K562 (cell line): ENCODE results near the gene RSAD1. TPM values are rescaled to one million over a fixed set of nuclear protein-coding genes. Genes with fewer than 3 reads are reported as not detected.

ENCODE experiments used
- ATAC-seq: fragments of 200-7000 bp; cut with Tn5 transposase; 3 replicates; pipeline ENCODE4 v1.9.1; 2020; ENCODE audit warnings: moderate library complexity
- BruUV-seq: library from RNA; stranded (reverse); fragments of 400-500 nt; replicated peaks from 2 replicates; lab custom pipeline; 2021; lab: Mats Ljungman, UMichigan
- CTCF ChIA-PET: fragments of 300-600 bp; formaldehyde crosslinking; extraction: SDS; loops from one replicate; lab custom pipeline; 2021; ENCODE audit warnings: low intra/inter-chr PET ratio; lab: Yijun Ruan, JAX
- POLR2A ChIA-PET: fragments of 300-600, 350-650 bp; sonication (Branson Sonifier 250); formaldehyde crosslinking; extraction: SDS; loops from one replicate; lab custom pipeline; 2021; ENCODE audit warnings: antibody characterized with exemption, inconsistent platforms; lab: Yijun Ruan, JAX
- DNase-seq, 4 experiments: peaks; one replicate each; pipeline versions ENCODE4 v3.0.0 to v3.0.0-alpha.2; 2011 to 2018; ENCODE audit warnings: low spot score in 3 of 4, mixed read lengths in 3 of 4; ENCODE audit errors: extremely low read depth in 1 of 4
- FAIRE-seq: peaks from 2 replicates; lab custom pipeline; 2011; peaks lifted over from hg19 to GRCh38; lab: Jason Lieb, UNC
- H2AFZ ChIP-seq: 2 replicates; pipeline ENCODE4 v1.6.0; 2011; ENCODE audit warnings: low read depth, low read length, control low read depth, inconsistent platforms
- H3K27ac ChIP-seq: fragments of 200-600 bp; 3 replicates; pipeline ENCODE4 v1.8.0; 2011; ENCODE audit warnings: low read depth, mild to moderate bottlenecking, control low read depth, inconsistent platforms, low read length, moderate library complexity, mixed read lengths; ENCODE audit errors: extremely low read depth
- H3K27me3 ChIP-seq, 2 experiments: fragments of 300-600 bp in 1 of 2; 2 replicates in 1 of 2; 3 replicates in 1 of 2; pipeline versions ENCODE4 v1.6.0 to v1.8.0; 2011; ENCODE audit warnings: inconsistent platforms in 2 of 2, low read length in 2 of 2, mild to moderate bottlenecking in 1 of 2, mixed read lengths in 1 of 2, moderate library complexity in 1 of 2; ENCODE audit not compliant: control insufficient read depth in 2 of 2, insufficient read depth in 2 of 2
- H3K36me3 ChIP-seq: fragments of 300-600 bp; 3 replicates; pipeline ENCODE4 v1.8.0; 2011; ENCODE audit warnings: mild to moderate bottlenecking, low read length, inconsistent platforms; ENCODE audit not compliant: control insufficient read depth, insufficient read depth
- H3K4me1 ChIP-seq, 2 experiments: fragments of 200-600 bp in 1 of 2; replicated peaks in 1 of 2; 2 replicates in 1 of 2; 3 replicates in 1 of 2; pipeline versions ENCODE4 v1.5.1 to v1.8.0; 2011; ENCODE audit warnings: inconsistent platforms in 2 of 2, low read length in 2 of 2, mild to moderate bottlenecking in 1 of 2, mixed read lengths in 1 of 2, moderate library complexity in 1 of 2; ENCODE audit not compliant: control insufficient read depth in 2 of 2, insufficient read depth in 2 of 2
- H3K4me2 ChIP-seq: 2 replicates; pipeline ENCODE4 v1.6.1; 2011; ENCODE audit warnings: low read length, control low read depth, inconsistent platforms, mixed read lengths; ENCODE audit not compliant: insufficient read depth
- H3K4me3 ChIP-seq: fragments of 200-600 bp; sonication (generic), shearing (Covaris generic); 2 replicates; pipeline ENCODE4 v1.5.1; 2016; ENCODE audit warnings: control low read depth, inconsistent platforms
- H3K79me2 ChIP-seq: fragments of 200-600 bp; 3 replicates; pipeline ENCODE4 v1.8.0; 2011; ENCODE audit warnings: low read length, inconsistent platforms; ENCODE audit not compliant: control insufficient read depth, insufficient read depth
- H3K9ac ChIP-seq, 2 experiments: 2 replicates each; pipeline versions ENCODE4 v1.6.0 to v1.6.1; 2011; ENCODE audit warnings: low read depth in 2 of 2, low read length in 2 of 2, control low read depth in 1 of 2, inconsistent platforms in 1 of 2, mild to moderate bottlenecking in 1 of 2, mixed read lengths in 1 of 2; ENCODE audit not compliant: insufficient read depth in 1 of 2
- H3K9me1 ChIP-seq: one replicate; pipeline ENCODE4 v1.6.0; 2011; ENCODE audit warnings: inconsistent platforms, mild to moderate bottlenecking, low read length, moderate library complexity; ENCODE audit not compliant: control insufficient read depth, insufficient read depth
- H3K9me3 ChIP-seq: replicated peaks from 2 replicates; pipeline ENCODE4 v1.5.1; 2011; ENCODE audit warnings: low read depth, low read length, inconsistent platforms; ENCODE audit not compliant: control insufficient read depth, insufficient read depth
- H4K20me1 ChIP-seq: replicated peaks from 2 replicates; pipeline ENCODE4 v1.6.1; 2011; ENCODE audit warnings: low read length, inconsistent platforms, mixed read lengths; ENCODE audit not compliant: control insufficient read depth, insufficient read depth
- ATF7 ChIP-seq: fragments of 450-650 bp; IDR thresholded peaks from 2 replicates; pipeline ENCODE4 v1.7.1; 2014; ENCODE audit warnings: mild to moderate bottlenecking, moderate library complexity
- CHD1 ChIP-seq: fragments of 200-600 bp; sonication (generic); IDR thresholded peaks from one replicate; pipeline ENCODE4 v1.6.1; 2012; ENCODE audit warnings: mild to moderate bottlenecking, moderate library complexity, low read length, inconsistent platforms
- DLX4 ChIP-seq: fragments of 250-450 bp; sonication (Bioruptor Pico); IDR thresholded peaks from 2 replicates; pipeline ENCODE4 v1.6.1; 2021; ENCODE audit warnings: mild to moderate bottlenecking
- E2F3 ChIP-seq: fragments of 250-450 bp; sonication (Bioruptor Pico); IDR thresholded peaks from 2 replicates; pipeline ENCODE4 v1.4.0; 2020; ENCODE audit warnings: mild to moderate bottlenecking
- ELF2 ChIP-seq: fragments of 250-450 bp; sonication (Bioruptor Pico); IDR thresholded peaks from 2 replicates; pipeline ENCODE4 v1.5.0; 2021; ENCODE audit warnings: mild to moderate bottlenecking
- EWSR1 ChIP-seq: fragments of 450-650 bp; IDR thresholded peaks from 2 replicates; pipeline ENCODE4 v1.6.1; 2018; ENCODE audit warnings: borderline replicate concordance, mild to moderate bottlenecking, low read depth, moderate library complexity; ENCODE audit not compliant: partially characterized antibody
- GABPB1 ChIP-seq: sonication (generic); formaldehyde crosslinking; IDR thresholded peaks from 2 replicates; pipeline ENCODE4 v1.8.0; 2022; ENCODE audit warnings: mild to moderate bottlenecking, missing genetic modification reagents
- GTF3C2 ChIP-seq: IDR thresholded peaks from 3 replicates; pipeline ENCODE4 v1.6.1; 2011; ENCODE audit warnings: borderline replicate concordance, mild to moderate bottlenecking, moderate library complexity; ENCODE audit not compliant: insufficient read length; ENCODE audit errors: extremely low read depth
- HNRNPUL1 ChIP-seq: fragments of 200-400 bp; formaldehyde crosslinking; IDR thresholded peaks from 2 replicates; pipeline ENCODE4 v1.6.1; 2017; ENCODE audit warnings: low read length
- JUN ChIP-seq, 2 experiments: sonication (generic) in 1 of 2; formaldehyde crosslinking in 1 of 2; IDR thresholded peaks; 2 replicates each; pipeline versions ENCODE4 v1.6.1 to v1.8.0; 2012 to 2022; ENCODE audit warnings: borderline replicate concordance in 2 of 2, mild to moderate bottlenecking in 2 of 2, improper control_type of control experiment in 1 of 2, low read depth in 1 of 2, low read length in 1 of 2, missing genetic modification reagents in 1 of 2
- MAFF ChIP-seq: IDR thresholded peaks from 2 replicates; pipeline ENCODE4 v1.6.1; 2012; ENCODE audit warnings: low read length, improper control_type of control experiment
- NCOA2 ChIP-seq, 2 experiments: fragments of 450-650 bp; IDR thresholded peaks; 2 replicates each; pipeline ENCODE4 v1.6.1; 2018; ENCODE audit warnings: mild to moderate bottlenecking in 2 of 2, moderate library complexity in 1 of 2; ENCODE audit not compliant: partially characterized antibody in 2 of 2
- POLR2G ChIP-seq: fragments of 200-400 bp; formaldehyde crosslinking; IDR thresholded peaks from 2 replicates; pipeline ENCODE4 v1.6.1; 2017; ENCODE audit warnings: low read depth, mild to moderate bottlenecking, antibody characterized with exemption, low read length, moderate library complexity
- SAFB ChIP-seq: fragments of 200-400 bp; formaldehyde crosslinking; IDR thresholded peaks from 2 replicates; pipeline ENCODE4 v1.6.1; 2017; ENCODE audit warnings: low read depth, low read length, borderline replicate concordance
- SPI1 ChIP-seq: IDR thresholded peaks from 2 replicates; pipeline ENCODE4 v1.6.1; 2011; ENCODE audit warnings: low read depth, low read length, control low read depth, borderline replicate concordance
- TCF7L2 ChIP-seq: fragments of 150-350 bp; IDR thresholded peaks from 2 replicates; pipeline ENCODE4 v1.6.1; 2016; ENCODE audit warnings: low read depth, mild to moderate bottlenecking, low read length, moderate library complexity
- ZEB2 ChIP-seq: fragments of 450-650 bp; IDR thresholded peaks from 2 replicates; pipeline ENCODE4 v1.6.1; 2016
- ZNF766 ChIP-seq: fragments of 200-800 bp; sonication (Bioruptor generic); conservative IDR thresholded peaks from 2 replicates; pipeline ENCODE4 v1.6.1; 2016; ENCODE audit warnings: missing genetic modification characterization, missing compliant biosample characterization
- WGBS: fragments of 100-300 bp; shearing (Covaris generic); methylation state at CpG from one replicate; pipeline ENCODE4 v1.1.6; 2016; ENCODE audit warnings: low coverage, mixed read lengths; ENCODE audit not compliant: insufficient coverage; ENCODE audit errors: missing lambda C conversion rate; 5-methylcytosine and 5-hydroxymethylcytosine counted together
- in situ Hi-C: fragments of 300-500 bp; cut with MboI; formaldehyde crosslinking; loops from 4 replicates; pipeline ENCODE4 v1.15.0; 2018; ENCODE audit warnings: inconsistent platforms, mixed read lengths
- intact Hi-C: fragments of 100-400 bp; cut with micrococcal nuclease; formaldehyde crosslinking; loops from 2 replicates; pipeline ENCODE4 v1.14.2; 2022
- polyA plus RNA-seq, 8 experiments: library from polyadenylated mRNA; depleted of rRNA in 4 of 8; stranded (reverse) in 5 of 8; unstranded in 3 of 8; fragments of >200 nt; fragmentation: Nextera tagmentation in 2 of 8; fragmentation: Illumina TruSeq in 1 of 8; extraction: Ambion mirVana in 2 of 8; extraction: Trizol in 1 of 8; gene quantifications; 2 replicates each; pipeline versions ENCODE4 v1.2.1 to v1.2.3, GENCODE V29; 2011 to 2014; ENCODE audit warnings: inconsistent platforms in 1 of 8, missing spikeins in 1 of 8
- total RNA-seq, 7 experiments: library from RNA; depleted of rRNA in 6 of 7; stranded (reverse); fragments of >200 nt in 6 of 7; fragmentation: Illumina TruSeq in 2 of 7; extraction: Trizol in 2 of 7; gene quantifications; 2 replicates each; pipeline versions ENCODE4 v1.2.1 to v1.2.3, GENCODE V29; 2011 to 2021; ENCODE audit warnings: low replicate concordance in 1 of 7

The RSAD1 gene
- total and polyA plus RNA-seq, 9 of the 15 experiments (the other 6 are each of a cell fraction or from before 2014, with no cell fraction given), result 4.5 to 42.5 (median 26.8) TPM

- no peak for FAIRE-seq
- Histone ChIP-seq H3K27me3 (peaks cover 0 to 27% of the 10 kb centered on the region in 2 experiments; a peak in 2 of 5 replicates), H3K4me1 (peaks cover 7 to 9% of the 10 kb centered on the region in 2 experiments; a peak in 4 of 5 replicates), H4K20me1 (peaks cover 3% of the 10 kb centered on the region; the same call in 1 of the 2 replicates), H3K9me1 (no peaks in the 10 kb centered on the region), H3K9ac (no peak overlapping the region), H3K4me2 (no peak overlapping the region), H3K79me2 (no peaks in the 10 kb centered on the region), H3K36me3 (no peaks in the 10 kb centered on the region), H3K27ac (no peak overlapping the region), H2AFZ (no peak overlapping the region), H3K9me3 (no peaks in the 10 kb centered on the region), H3K4me3 (no peak overlapping the region)
- ChIA-PET POLR2A (no interaction called here), CTCF (interaction anchor here (0.7 kb wide), 1 partner anchor 14 kb away, joined by 3 read pairs; no protein-coding TSS in a partner anchor)
- DNase-seq, result no peak
- no peak for ATAC-seq
- no TSS peak for BruUV-seq
- intact Hi-C loops, result no loop called here
- in situ Hi-C loops, result no loop called here
- WGBS, result 19% methylated on average over 10 of the region's 10 CpGs
- TF ChIP-seq GABPB1 (no peak), POLR2G (no peak), TCF7L2 (no peak), CHD1 (no peak), HNRNPUL1 (no peak), NCOA2 (IDR thresholded peaks at IDR 0.05; ENCODE audit: partially characterized antibody in 2 of 2) (no peak), ELF2 (CRISPR knock-in tag) (no peak), EWSR1 (no peak), E2F3 (CRISPR knock-in tag) (no peak), SPI1 (no peak), ZEB2 (no peak), DLX4 (no peak), JUN (IDR thresholded peaks at IDR 0.05; ENCODE audit: borderline replicate concordance, low read depth, low read length) (no peak), JUN (CRISPR knock-in tag; IDR thresholded peaks at IDR 0.05; ENCODE audit: borderline replicate concordance) (no peak), ATF7 (no peak), GTF3C2 (no peak), SAFB (no peak), ZNF766 (CRISPR knock-in tag) (no peak), MAFF (no peak)
Observed at GRCh38 chr17:50452630-50453300, 25.9 kb upstream of the RSAD1 start.
